ENCODE results near the gene JAM2.

The JAM2 gene

GRCh38 chr21:25717491-25718147 is 78.6 kb downstream of the JAM2 start:
- H3K4me3 ChIP-seq (ENCODE audit: low read depth, low read length): no peak overlapping the region
- TF ChIP-seq POLR2A (IDR thresholded peaks at IDR 0.05; ENCODE audit: extremely low read depth, insufficient read length): no peak
- TF ChIP-seq MYC (IDR thresholded peaks at IDR 0.05; ENCODE audit: low read depth, low read length): no peak
- TF ChIP-seq CTCF (IDR thresholded peaks at IDR 0.05; ENCODE audit: low read depth, low read length): no peak
- TF ChIP-seq, protein P1, sequence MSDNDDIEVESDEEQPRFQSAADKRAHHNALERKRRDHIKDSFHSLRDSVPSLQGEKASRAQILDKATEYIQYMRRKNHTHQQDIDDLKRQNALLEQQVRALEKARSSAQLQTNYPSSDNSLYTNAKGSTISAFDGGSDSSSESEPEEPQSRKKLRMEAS (IDR thresholded peaks at IDR 0.05; ENCODE audit: low read depth, low read length): no peak
- peak; percentile 7 for DNase-seq (ENCODE audit: low read depth)

DNA sequence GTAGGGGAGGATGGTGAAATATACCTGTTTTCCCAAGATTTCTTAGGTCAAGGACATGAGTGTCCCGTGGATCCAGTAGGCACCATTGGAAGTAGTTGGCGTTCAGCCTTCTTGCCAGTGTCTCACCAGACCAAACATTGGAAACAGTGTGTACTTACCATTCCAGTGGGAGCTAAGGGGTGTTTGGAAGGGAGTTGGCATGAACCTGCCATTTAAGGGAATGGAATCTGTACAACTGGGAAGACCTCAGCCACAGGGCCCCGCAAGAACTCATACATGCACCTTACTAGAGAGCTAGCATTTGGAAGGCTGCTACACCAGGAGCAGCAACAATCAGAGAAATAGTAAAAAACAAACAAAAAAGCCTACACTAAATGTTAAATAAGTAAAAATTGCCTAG is 82.9 kb downstream of the JAM2 start:
- DNase-seq (ENCODE audit: low read depth): no peak
- H3K4me3 ChIP-seq (ENCODE audit: low read depth, low read length): no peak overlapping the region
- TF ChIP-seq CTCF (IDR thresholded peaks at IDR 0.05; ENCODE audit: low read depth, low read length) (no peak), MYC (IDR thresholded peaks at IDR 0.05; ENCODE audit: low read depth, low read length) (no peak), POLR2A (IDR thresholded peaks at IDR 0.05; ENCODE audit: extremely low read depth, insufficient read length) (no peak)
- TF ChIP-seq, protein P1 (IDR thresholded peaks at IDR 0.05; ENCODE audit: low read depth, low read length): no peak

GRCh38 chr21:25722631-25723030 is 83.6 kb downstream of the JAM2 start:
- DNase-seq (ENCODE audit: low read depth): peak; percentile 87
- no peak overlapping the region for H3K4me3 ChIP-seq (ENCODE audit: low read depth, low read length)
- TF ChIP-seq POLR2A (IDR thresholded peaks at IDR 0.05; ENCODE audit: extremely low read depth, insufficient read length) (no peak), MYC (IDR thresholded peaks at IDR 0.05; ENCODE audit: low read depth, low read length) (no peak), CTCF (IDR thresholded peaks at IDR 0.05; ENCODE audit: low read depth, low read length) (no peak)
- TF ChIP-seq, protein P1 (IDR thresholded peaks at IDR 0.05; ENCODE audit: low read depth, low read length): no peak; the same call in 1 of the 2 replicates

DNA sequence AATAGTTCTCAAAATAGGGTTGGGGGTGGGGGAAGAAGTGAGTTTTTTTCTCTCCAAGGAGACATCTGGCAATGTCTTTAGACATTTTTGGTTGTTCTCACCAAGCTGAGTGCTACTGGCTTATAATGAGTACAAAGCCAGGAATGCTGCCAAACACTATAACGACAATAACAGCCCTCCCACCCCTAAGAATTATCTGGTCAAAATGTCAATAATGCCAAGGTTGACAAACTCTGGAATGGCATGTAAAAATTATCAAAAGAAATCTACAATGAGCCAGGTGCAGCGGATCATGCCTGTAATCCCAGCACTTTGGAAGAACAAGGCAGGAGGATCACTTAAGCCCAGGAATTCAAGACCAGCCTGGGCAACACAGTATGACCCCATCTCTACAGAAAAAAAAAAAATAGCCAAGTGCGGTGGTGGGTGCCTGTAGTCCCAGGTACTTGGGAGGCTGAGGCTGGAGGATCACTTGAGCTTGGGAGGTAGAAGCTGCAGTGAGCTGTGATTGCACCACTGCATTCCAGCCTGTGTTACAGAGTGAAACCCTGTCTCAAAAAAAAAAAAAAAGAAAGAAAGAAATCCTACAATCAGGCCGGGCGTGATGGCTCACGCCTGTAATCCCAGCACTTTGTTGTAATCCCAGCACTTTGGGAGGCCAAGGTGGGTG is 93.2 kb downstream of the JAM2 start:
- DNase-seq (ENCODE audit: low read depth): no peak
- peak overlapping the region; percentile 11 for H3K4me3 ChIP-seq (ENCODE audit: low read depth, low read length)
- TF ChIP-seq MYC (IDR thresholded peaks at IDR 0.05; ENCODE audit: low read depth, low read length) (no peak), CTCF (IDR thresholded peaks at IDR 0.05; ENCODE audit: low read depth, low read length) (no peak)

GRCh38 chr21:25733859-25734653 is 95.0 kb downstream of the JAM2 start:
- H3K4me3 ChIP-seq (ENCODE audit: low read depth, low read length): peak overlapping the region; percentile 98
- TF ChIP-seq CTCF (IDR thresholded peaks at IDR 0.05; ENCODE audit: low read depth, low read length) (no peak), POLR2A (IDR thresholded peaks at IDR 0.05; ENCODE audit: extremely low read depth, insufficient read length) (no peak), MYC (IDR thresholded peaks at IDR 0.05; ENCODE audit: low read depth, low read length) (no peak)
- TF ChIP-seq, protein P1 (IDR thresholded peaks at IDR 0.05; ENCODE audit: low read depth, low read length): no peak
- peak; percentile 40 for DNase-seq (ENCODE audit: low read depth)

All from NB4 (cell line).